IPS-20b (cell line): ENCODE data around the gene ITGB7.

Experiments used
- H3K27ac ChIP-seq: one replicate; pipeline ENCODE4 v1.5.1; 2013; ENCODE audit warnings: low read length
- H3K27me3 ChIP-seq: 2 replicates; pipeline ENCODE4 v1.6.1; 2013; ENCODE audit warnings: mild to moderate bottlenecking, low read length, inconsistent platforms; ENCODE audit not compliant: insufficient read depth
- H3K36me3 ChIP-seq: 2 replicates; pipeline ENCODE4 v1.6.1; 2013; ENCODE audit warnings: low read depth, mild to moderate bottlenecking, inconsistent platforms, low read length, moderate library complexity; ENCODE audit not compliant: insufficient read depth
- H3K4me1 ChIP-seq: 2 replicates; pipeline ENCODE4 v1.6.1; 2013; ENCODE audit warnings: mild to moderate bottlenecking, control low read depth, inconsistent platforms, low read length, moderate library complexity; ENCODE audit not compliant: insufficient read depth
- H3K4me3 ChIP-seq: 2 replicates; pipeline ENCODE4 v1.5.1; 2013; ENCODE audit warnings: mild to moderate bottlenecking, low read length, inconsistent platforms
- H3K9ac ChIP-seq: 2 replicates; pipeline ENCODE4 v1.6.1; 2013; ENCODE audit warnings: low read depth, mild to moderate bottlenecking, inconsistent platforms, low read length, moderate library complexity
- H3K9me3 ChIP-seq: 2 replicates; pipeline ENCODE4 v1.6.1; 2013; ENCODE audit warnings: mild to moderate bottlenecking, low read depth, low read length, inconsistent platforms; ENCODE audit not compliant: insufficient read depth

The ITGB7 gene

GRCh38 chr12:53200458-53201176, 6.4 kb downstream of the ITGB7 start:
- Histone ChIP-seq H3K27me3 (peaks cover 55% of the 10 kb centered on the region), H3K36me3 (no peaks in the 10 kb centered on the region), H3K4me3 (no peak overlapping the region), H3K9ac (no peak overlapping the region), H3K9me3 (no peaks in the 10 kb centered on the region), H3K27ac (no peak overlapping the region), H3K4me1 (no peaks in the 10 kb centered on the region)

GRCh38 chr12:53200107-53200457, 7.0 kb downstream of the ITGB7 start:
- Histone ChIP-seq H3K9me3 (no peaks in the 10 kb centered on the region), H3K4me3 (no peak overlapping the region), H3K27ac (no peak overlapping the region), H3K4me1 (no peaks in the 10 kb centered on the region), H3K36me3 (no peaks in the 10 kb centered on the region), H3K9ac (no peak overlapping the region), H3K27me3 (peaks cover 61% of the 10 kb centered on the region)

- Histone ChIP-seq H3K27me3 (peaks cover 64% of the 10 kb centered on the region), H3K4me3 (no peak overlapping the region), H3K4me1 (no peaks in the 10 kb centered on the region), H3K36me3 (no peaks in the 10 kb centered on the region), H3K9ac (no peak overlapping the region), H3K9me3 (no peaks in the 10 kb centered on the region), H3K27ac (no peak overlapping the region)
Observed at GRCh38 chr12:53199700-53200099, 7.4 kb downstream of the ITGB7 start.

DNA sequence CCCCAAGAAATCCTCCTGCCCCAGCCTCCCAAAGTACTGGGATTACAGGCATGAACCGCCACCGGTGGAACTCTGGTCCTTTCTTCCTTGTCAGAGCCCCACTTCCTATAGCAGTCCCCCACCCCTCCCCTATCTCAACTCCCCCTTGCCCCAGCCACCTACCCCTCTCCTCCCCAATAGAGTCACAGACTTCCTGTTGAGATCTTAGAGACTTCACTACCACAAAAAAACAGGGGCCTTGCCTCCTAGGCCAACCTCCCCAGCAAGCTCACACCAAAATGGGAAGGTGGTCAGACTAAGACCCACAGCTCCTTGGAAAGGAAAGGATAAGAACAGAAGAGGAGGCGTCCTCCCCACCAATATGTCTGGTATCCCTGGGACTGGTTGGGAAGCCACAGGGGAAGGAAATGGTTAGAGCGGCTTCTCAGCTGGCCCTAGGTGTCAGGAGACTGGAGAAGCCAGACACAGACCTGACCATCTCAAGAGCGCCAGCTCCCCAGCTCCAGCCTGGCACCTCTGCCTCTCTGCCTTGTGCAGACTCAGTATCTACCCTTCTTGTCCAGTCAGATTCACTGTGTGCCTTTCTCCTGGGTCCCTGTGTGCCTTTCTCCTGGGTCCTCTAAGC, 8.5 kb downstream of the ITGB7 start:
- H3K9me3 ChIP-seq: no peaks in the 10 kb centered on the region
- H3K36me3 ChIP-seq: no peaks in the 10 kb centered on the region
- H3K27ac ChIP-seq: no peak overlapping the region
- no peak overlapping the region for H3K9ac ChIP-seq
- H3K27me3 ChIP-seq: peaks cover 75% of the 10 kb centered on the region
- no peaks in the 10 kb centered on the region for H3K4me1 ChIP-seq
- H3K4me3 ChIP-seq: no peak overlapping the region

- peaks cover 83% of the 10 kb centered on the region for H3K27me3 ChIP-seq
- no peak overlapping the region for H3K9ac ChIP-seq
- no peaks in the 10 kb centered on the region for H3K9me3 ChIP-seq
- H3K4me1 ChIP-seq: no peaks in the 10 kb centered on the region
- H3K4me3 ChIP-seq: no peak overlapping the region; the same call in 1 of the 2 replicates
- H3K36me3 ChIP-seq: no peaks in the 10 kb centered on the region
- no peak overlapping the region for H3K27ac ChIP-seq
Observed at GRCh38 chr12:53197011-53197640, 9.9 kb downstream of the ITGB7 start.

DNA sequence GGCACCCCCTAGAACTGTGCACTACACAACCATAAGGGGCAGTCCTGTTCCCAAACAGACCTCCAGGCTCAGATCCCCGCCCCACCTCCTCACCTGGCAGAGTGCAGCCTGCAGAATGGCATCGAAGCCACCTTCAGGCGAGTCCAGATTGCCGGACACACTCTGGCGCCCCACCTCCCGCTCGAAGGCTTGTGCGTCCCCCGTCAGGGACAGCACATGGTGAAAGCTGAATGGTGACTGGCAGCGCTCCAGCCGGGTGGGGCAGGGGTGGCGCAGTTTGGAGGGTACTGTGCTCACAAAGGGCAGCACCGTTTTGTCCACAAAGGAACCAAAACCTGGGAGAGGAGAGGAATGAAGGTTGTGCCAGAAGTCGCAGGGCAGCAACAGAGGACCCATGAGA, 10.6 kb downstream of the ITGB7 start:
- no peaks in the 10 kb centered on the region for H3K36me3 ChIP-seq
- peaks cover 80% of the 10 kb centered on the region for H3K27me3 ChIP-seq
- H3K27ac ChIP-seq: no peak overlapping the region
- H3K4me1 ChIP-seq: no peaks in the 10 kb centered on the region
- H3K9ac ChIP-seq: no peak overlapping the region
- no peak overlapping the region for H3K4me3 ChIP-seq
- H3K9me3 ChIP-seq: no peaks in the 10 kb centered on the region

- Histone ChIP-seq H3K4me1 (no peaks in the 10 kb centered on the region), H3K36me3 (no peaks in the 10 kb centered on the region), H3K9me3 (no peaks in the 10 kb centered on the region), H3K9ac (no peak overlapping the region), H3K4me3 (no peak overlapping the region), H3K27me3 (peaks cover 76% of the 10 kb centered on the region), H3K27ac (no peak overlapping the region)
Observed at GRCh38 chr12:53195516-53196420, 11.3 kb downstream of the ITGB7 start.

DNA sequence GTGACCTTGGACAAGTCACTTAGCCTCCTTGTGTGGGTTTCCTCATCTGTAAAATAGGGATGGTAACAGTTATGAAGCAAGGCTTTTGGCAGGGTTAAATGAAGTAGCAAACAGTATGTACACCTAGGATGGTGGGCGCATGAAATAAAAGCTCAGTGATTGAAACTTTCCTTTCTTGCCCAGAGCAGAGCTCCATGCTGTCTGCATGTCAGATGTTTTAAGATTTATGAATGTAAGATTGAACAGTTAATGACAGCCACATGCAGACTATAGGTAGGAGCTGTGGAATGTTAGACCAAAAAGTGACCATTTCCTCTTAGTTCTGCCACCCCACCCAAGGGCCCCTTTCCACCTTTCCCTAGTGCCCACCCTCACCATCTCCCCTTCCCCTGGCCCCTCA, 12.1 kb downstream of the ITGB7 start:
- H3K27ac ChIP-seq: no peak overlapping the region
- H3K36me3 ChIP-seq: no peaks in the 10 kb centered on the region
- H3K27me3 ChIP-seq: peaks cover 70% of the 10 kb centered on the region

DNA sequence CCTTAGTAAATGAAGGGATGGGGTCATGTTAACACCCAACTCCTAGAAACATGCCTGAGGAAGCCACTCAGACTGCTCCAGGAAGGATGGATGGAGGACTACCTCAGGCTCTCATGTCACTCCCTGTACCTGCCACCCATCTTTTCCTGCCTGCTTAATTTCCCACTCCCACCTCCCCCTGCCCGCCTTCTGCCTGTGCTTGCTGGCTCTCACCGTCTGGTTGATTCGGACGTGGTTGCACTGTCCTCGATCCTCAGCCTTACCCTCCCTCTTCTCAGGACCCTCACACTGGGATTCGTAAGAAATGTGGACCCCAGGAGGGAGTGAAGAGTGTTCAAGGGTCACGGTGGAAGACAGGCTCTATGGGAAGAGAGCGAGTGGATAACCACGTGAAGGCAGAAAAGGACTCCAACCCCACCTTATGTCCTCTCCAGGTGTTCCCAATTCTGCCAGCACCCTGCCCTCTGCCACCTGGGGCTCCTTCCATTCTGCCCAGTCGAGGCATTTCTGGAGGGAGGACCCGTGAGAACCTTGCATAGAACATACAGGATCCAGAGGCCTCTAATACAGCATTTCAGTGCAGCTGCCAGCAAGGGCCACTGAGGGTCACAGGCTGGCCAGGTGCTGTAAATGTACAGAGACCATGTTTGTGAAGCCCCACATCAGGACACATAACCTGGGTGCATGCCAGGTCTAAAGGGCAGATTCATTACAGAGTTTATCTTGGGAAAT, 12.9 kb downstream of the ITGB7 start:
- Histone ChIP-seq H3K4me1 (no peaks in the 10 kb centered on the region), H3K36me3 (no peaks in the 10 kb centered on the region), H3K9ac (no peak overlapping the region), H3K27ac (no peak overlapping the region), H3K27me3 (peaks cover 63% of the 10 kb centered on the region), H3K9me3 (no peaks in the 10 kb centered on the region), H3K4me3 (no peak overlapping the region)

More for the DNA sequence above, 12.1 kb downstream of the ITGB7 start:
- no peaks in the 10 kb centered on the region for H3K9me3 ChIP-seq
- H3K9ac ChIP-seq: no peak overlapping the region
- no peak overlapping the region for H3K4me3 ChIP-seq
- H3K4me1 ChIP-seq: no peaks in the 10 kb centered on the region

DNA sequence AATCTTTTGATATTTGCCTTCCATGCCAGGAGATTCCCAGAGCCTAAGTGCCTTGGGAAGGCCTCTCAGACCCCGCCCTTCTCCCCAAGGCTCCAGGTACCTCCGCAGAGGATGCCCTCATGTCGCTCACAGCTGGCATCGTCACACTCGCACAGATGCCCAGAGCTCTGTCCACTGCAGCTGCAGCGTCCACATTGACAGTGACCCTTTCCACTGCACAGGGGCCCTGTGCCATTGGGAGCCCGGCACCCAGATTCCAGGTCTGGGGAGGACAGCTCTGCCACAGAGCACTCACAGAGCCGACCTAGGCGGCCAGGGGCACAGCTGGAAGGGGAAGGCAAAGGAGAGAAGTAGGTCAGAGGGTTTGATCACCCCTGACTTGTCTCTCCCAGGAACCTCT, 14.0 kb downstream of the ITGB7 start:
- peaks cover 52% of the 10 kb centered on the region for H3K27me3 ChIP-seq
- no peak overlapping the region for H3K4me3 ChIP-seq
- H3K9me3 ChIP-seq: no peaks in the 10 kb centered on the region
- H3K27ac ChIP-seq: no peak overlapping the region
- peaks cover 6% of the 10 kb centered on the region; the same call in 1 of the 2 replicates for H3K4me1 ChIP-seq
- peaks cover 3% of the 10 kb centered on the region; the same call in 1 of the 2 replicates for H3K36me3 ChIP-seq
- H3K9ac ChIP-seq: no peak overlapping the region

- H3K4me1 ChIP-seq: peaks cover 6% of the 10 kb centered on the region; the same call in 1 of the 2 replicates
- no peak overlapping the region for H3K9ac ChIP-seq
- no peaks in the 10 kb centered on the region for H3K9me3 ChIP-seq
- peaks cover 47% of the 10 kb centered on the region for H3K27me3 ChIP-seq
- H3K36me3 ChIP-seq: peaks cover 8% of the 10 kb centered on the region; the same call in 1 of the 2 replicates
- no peak overlapping the region for H3K4me3 ChIP-seq
- H3K27ac ChIP-seq: no peak overlapping the region
Observed at GRCh38 chr12:53192531-53193021, 14.5 kb downstream of the ITGB7 start.
